H1 (cell line): ENCODE measurements around the gene SLC22A3. TPM values are rescaled to one million over a fixed set of nuclear protein-coding genes. Genes with fewer than 3 reads are reported as not detected.

Source experiments
- E2F6 ChIP-seq: IDR thresholded peaks from 2 replicates; pipeline ENCODE4 v1.6.1; 2012; ENCODE audit warnings: inconsistent platforms
- SUZ12 ChIP-seq: fragments of 200-600 bp; sonication (generic); IDR thresholded peaks from 2 replicates; pipeline ENCODE4 v1.6.1; 2012; ENCODE audit warnings: mild to moderate bottlenecking, inconsistent platforms, low read length, moderate library complexity, mixed read lengths
- polyA plus RNA-seq, 7 experiments: library from polyadenylated mRNA; depleted of rRNA in 3 of 7; stranded (reverse) in 5 of 7; unstranded in 2 of 7; fragments of >200 nt in 5 of 7; fragments of 200-250 nt in 2 of 7; gene quantifications; 1 replicate in 5 of 7; 2 replicates in 1 of 7; 4 replicates in 1 of 7; pipeline versions ENCODE4 v1.2.1 to v1.2.3, GENCODE V29; 2011 to 2013; ENCODE audit warnings: missing spikeins in 2 of 7, mixed read lengths in 2 of 7
- total RNA-seq: library from RNA; stranded (reverse); fragmentation: NEBNext Ultra II Directional; extraction: Animal tissue kit (Norgen Biotek cat#: 25700); gene quantifications from 2 replicates; pipeline ENCODE4 v1.2.1, GENCODE V29; 2021

The SLC22A3 gene
- total and polyA plus RNA-seq, 2 of the 8 experiments (the other 6 are each of a cell fraction or from before 2014, with no cell fraction given) = 1.0 to 2.9 TPM

DNA sequence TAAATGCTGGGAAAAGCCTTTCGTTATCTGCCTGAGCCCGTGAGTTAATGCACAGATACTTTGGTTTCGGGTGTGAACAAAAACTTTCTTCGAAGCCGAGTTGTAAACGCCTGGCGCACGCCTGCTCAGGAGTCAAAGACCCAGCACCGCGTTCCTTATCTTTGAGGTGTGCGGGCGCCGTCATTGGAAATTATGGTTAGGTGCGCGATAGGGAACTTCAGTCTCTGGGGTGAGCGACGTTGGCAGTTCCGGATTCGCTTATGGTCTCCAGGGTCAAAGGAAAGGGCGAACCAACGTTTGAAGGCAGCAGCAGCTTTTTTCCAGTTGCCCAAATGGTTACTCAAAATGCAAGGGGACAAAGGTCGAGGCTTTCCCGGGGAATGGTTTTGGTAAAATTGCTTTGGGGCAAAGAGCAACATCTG is 853 bp downstream of the SLC22A3 start (continued):
- peak; percentile 70; the same call in 1 of the 2 replicates for TF ChIP-seq SUZ12
- TF ChIP-seq E2F6 = peak; percentile 92
